HEK293 (cell line): ENCODE measurements around the gene RBM34.
A peak's percentile ranks its signal among the peaks of the same experiment; 100 is the strongest.

ENCODE experiments used
- CTCF ChIA-PET: fragments of 350-600 bp; formaldehyde crosslinking; extraction: SDS; loops from one replicate; lab custom pipeline; 2021; ENCODE audit warnings: antibody characterized with exemption; lab: Yijun Ruan, JAX
- POLR2A ChIA-PET: fragments of 300-600 bp; formaldehyde crosslinking; extraction: SDS; loops from one replicate; lab custom pipeline; 2020; ENCODE audit warnings: antibody characterized with exemption, inconsistent platforms; lab: Yijun Ruan, JAX
- H3K27ac ChIP-seq: fragments of 200-500 bp; sonication (Bioruptor generic); 2 replicates; pipeline ENCODE4 v1.5.1; 2014; ENCODE audit warnings: low read depth, low read length, control low read depth, inconsistent platforms; ENCODE audit errors: extremely low read depth
- H3K36me3 ChIP-seq, 2 experiments: fragments of 200-500 bp in 1 of 2; sonication (Bioruptor generic) in 1 of 2; 1 replicate in 1 of 2; 2 replicates in 1 of 2; pipeline ENCODE4 v1.5.1; 2014 to 2017; ENCODE audit warnings: inconsistent platforms in 2 of 2, low read length in 2 of 2; ENCODE audit not compliant: control insufficient read depth in 2 of 2, insufficient read depth in 1 of 2
- H3K4me1 ChIP-seq: fragments of 200-500 bp; sonication (Bioruptor generic); 2 replicates; pipeline ENCODE4 v1.5.1; 2014; ENCODE audit warnings: mild to moderate bottlenecking, low read length, inconsistent platforms; ENCODE audit not compliant: control insufficient read depth, insufficient read depth
- H3K4me3 ChIP-seq: 2 replicates; pipeline ENCODE4 v1.5.1; 2011; ENCODE audit warnings: low read depth, mild to moderate bottlenecking, control low read depth, low read length, moderate library complexity
- H3K9me3 ChIP-seq: fragments of 200-500 bp; sonication (Bioruptor generic); 2 replicates; pipeline ENCODE4 v1.5.1; 2014; ENCODE audit warnings: low read depth, low read length, inconsistent platforms; ENCODE audit not compliant: control insufficient read depth, insufficient read depth
- AEBP2 ChIP-seq: fragments of 450-650 bp; formaldehyde crosslinking; IDR thresholded peaks from 2 replicates; pipeline ENCODE4 v1.5.1; 2016; ENCODE audit warnings: missing biosample characterization, missing genetic modification characterization, borderline replicate concordance
- GFI1B ChIP-seq: fragments of 450-650 bp; formaldehyde crosslinking; IDR thresholded peaks from 2 replicates; pipeline ENCODE4 v1.5.1; 2016; ENCODE audit warnings: missing biosample characterization, missing genetic modification characterization
- HIC1 ChIP-seq: fragments of 450-650 bp; formaldehyde crosslinking; IDR thresholded peaks from 2 replicates; pipeline ENCODE4 v1.5.1; 2016; ENCODE audit warnings: missing biosample characterization, missing genetic modification characterization
- TSHZ1 ChIP-seq: fragments of 450-650 bp; formaldehyde crosslinking; IDR thresholded peaks from 2 replicates; pipeline ENCODE4 v1.5.1; 2016; ENCODE audit warnings: missing biosample characterization, missing genetic modification characterization, borderline replicate concordance
- ZBTB10 ChIP-seq: fragments of 450-650 bp; formaldehyde crosslinking; IDR thresholded peaks from 2 replicates; pipeline ENCODE4 v1.5.1; 2016; ENCODE audit warnings: missing biosample characterization, missing genetic modification characterization
- ZBTB8A ChIP-seq: fragments of 450-650 bp; formaldehyde crosslinking; IDR thresholded peaks from 2 replicates; pipeline ENCODE4 v1.5.1; 2016; ENCODE audit warnings: missing biosample characterization, missing genetic modification characterization
- ZIC2 ChIP-seq: fragments of 450-650 bp; formaldehyde crosslinking; IDR thresholded peaks from 2 replicates; pipeline ENCODE4 v1.5.1; 2016; ENCODE audit warnings: missing biosample characterization, missing genetic modification characterization
- ZNF121 ChIP-seq: fragments of 450-650 bp; formaldehyde crosslinking; IDR thresholded peaks from 2 replicates; pipeline ENCODE4 v1.5.1; 2016; ENCODE audit warnings: missing biosample characterization, missing genetic modification characterization
- ZNF132 ChIP-seq: fragments of 450-650 bp; formaldehyde crosslinking; IDR thresholded peaks from 2 replicates; pipeline ENCODE4 v1.5.1; 2017; ENCODE audit warnings: missing biosample characterization, missing genetic modification characterization, borderline replicate concordance
- ZNF146 ChIP-seq: fragments of 450-650 bp; formaldehyde crosslinking; IDR thresholded peaks from 2 replicates; pipeline ENCODE4 v1.5.1; 2016; ENCODE audit warnings: missing biosample characterization, missing genetic modification characterization
- ZNF19 ChIP-seq: fragments of 450-650 bp; formaldehyde crosslinking; IDR thresholded peaks from 2 replicates; pipeline ENCODE4; 2016; ENCODE audit warnings: missing biosample characterization, missing genetic modification characterization, low read depth
- ZNF292 ChIP-seq: fragments of 450-650 bp; formaldehyde crosslinking; IDR thresholded peaks from 2 replicates; pipeline ENCODE4 v1.5.1; 2016; ENCODE audit warnings: low read depth, missing biosample characterization, missing genetic modification characterization, borderline replicate concordance
- ZNF560 ChIP-seq: fragments of 450-650 bp; formaldehyde crosslinking; IDR thresholded peaks from 2 replicates; pipeline ENCODE4 v1.5.1; 2017; ENCODE audit warnings: missing biosample characterization, missing genetic modification characterization, borderline replicate concordance
- ZNF707 ChIP-seq: fragments of 450-650 bp; formaldehyde crosslinking; IDR thresholded peaks from 2 replicates; pipeline ENCODE4 v1.5.1; 2016; ENCODE audit warnings: missing biosample characterization, missing genetic modification characterization
- ZNF776 ChIP-seq: fragments of 450-650 bp; formaldehyde crosslinking; IDR thresholded peaks from 2 replicates; pipeline ENCODE4 v1.5.0; 2017; ENCODE audit warnings: missing biosample characterization, missing genetic modification characterization, borderline replicate concordance
- ZNF830 ChIP-seq: fragments of 450-650 bp; IDR thresholded peaks from 2 replicates; pipeline ENCODE4 v1.5.0; 2018; ENCODE audit warnings: missing biosample characterization, missing genetic modification characterization, low read depth, mild to moderate bottlenecking, moderate library complexity
- ZNF837 ChIP-seq: fragments of 450-650 bp; formaldehyde crosslinking; IDR thresholded peaks from 2 replicates; pipeline ENCODE4 v1.5.1; 2016; ENCODE audit warnings: missing biosample characterization, missing genetic modification characterization
- ZNF843 ChIP-seq: fragments of 450-650 bp; formaldehyde crosslinking; IDR thresholded peaks from 2 replicates; pipeline ENCODE4 v1.5.1; 2016; ENCODE audit warnings: missing biosample characterization, missing genetic modification characterization

The RBM34 gene

GRCh38 chr1:235090406-235091069 lies 70.5 kb downstream of the RBM34 start (continued):
- TF ChIP-seq ZNF19 (no peak), HIC1 (no peak), ZNF146 (tag by site-specific recombination) (no peak), ZBTB8A (peak; percentile 13; the same call in 1 of the 2 replicates)

- no peaks in the 10 kb centered on the region for H3K9me3 ChIP-seq
- ChIA-PET CTCF (interaction anchor here (0.6 to 1.6 kb wide), 5 partner anchors 15 to 589 kb away, joined by 3 to 8 read pairs (median 4); no protein-coding TSS in a partner anchor), POLR2A (interaction anchor here (0.6 kb wide), 1 partner anchor 593 kb away, joined by 5 read pairs; no protein-coding TSS in a partner anchor)
- no peaks in the 10 kb centered on the region for H3K4me1 ChIP-seq
- no peak overlapping the region for H3K27ac ChIP-seq
- H3K4me3 ChIP-seq: no peak overlapping the region
- no peaks in the 10 kb centered on the region for H3K36me3 ChIP-seq
- TF ChIP-seq ZNF121 (tag by site-specific recombination): peak; percentile 98
- TF ChIP-seq ZBTB10: no peak
- TF ChIP-seq ZNF132 (tag by site-specific recombination): no peak
- TF ChIP-seq ZNF830 (tag by site-specific recombination): no peak
- TF ChIP-seq ZNF560 (tag by site-specific recombination): no peak
- no peak for TF ChIP-seq ZNF707
Measured at GRCh38 chr1:235088907-235089306, 72.1 kb downstream of the RBM34 start.

- no peak for TF ChIP-seq ZIC2 (tag by site-specific recombination)
- no peak for TF ChIP-seq ZNF776 (tag by site-specific recombination)
- TF ChIP-seq ZNF146 (tag by site-specific recombination): no peak
- POLR2A ChIA-PET: no interaction called here
- H3K4me3 ChIP-seq: no peak overlapping the region
- no peaks in the 10 kb centered on the region for H3K9me3 ChIP-seq
- no peaks in the 10 kb centered on the region for H3K36me3 ChIP-seq
- no peak overlapping the region for H3K27ac ChIP-seq
- CTCF ChIA-PET: interaction anchor here (0.6 to 1.6 kb wide), 6 partner anchors 15 to 974 kb away, joined by 3 to 8 read pairs (median 4); no protein-coding TSS in a partner anchor
- H3K4me1 ChIP-seq: peaks cover 1% of the 10 kb centered on the region; the same call in 1 of the 2 replicates
Measured at GRCh38 chr1:235088430-235088829, 72.6 kb downstream of the RBM34 start.

GRCh38 chr1:235087906-235088305 lies 73.1 kb downstream of the RBM34 start:
- no peaks in the 10 kb centered on the region for H3K36me3 ChIP-seq
- H3K9me3 ChIP-seq: no peaks in the 10 kb centered on the region
- no peak overlapping the region for H3K27ac ChIP-seq
- ChIA-PET POLR2A (no interaction called here), CTCF (interaction anchor here (0.7 to 1.6 kb wide), 3 partner anchors 14 to 973 kb away, joined by 3 to 8 read pairs (median 4); no protein-coding TSS in a partner anchor)
- no peak overlapping the region for H3K4me3 ChIP-seq
- H3K4me1 ChIP-seq: peaks cover 7% of the 10 kb centered on the region; the same call in 1 of the 2 replicates
- TF ChIP-seq AEBP2 (tag by site-specific recombination) (no peak), ZNF292 (tag by site-specific recombination) (no peak), ZNF843 (tag by site-specific recombination) (no peak), ZNF837 (tag by site-specific recombination) (no peak), TSHZ1 (tag by site-specific recombination) (no peak), GFI1B (no peak)
